DND-41 (cell line): ENCODE data around the gene TRIB2.

ENCODE experiments used
- ATAC-seq: fragments of 200-7000 bp; cut with Tn5 transposase; 3 replicates; pipeline ENCODE4 v1.9.1; 2021; ENCODE audit warnings: low read depth; ENCODE audit not compliant: insufficient read depth
- DNase-seq: peaks from one replicate; pipeline ENCODE4 v3.0.0-alpha.2; 2020
- H2AFZ ChIP-seq: 2 replicates; pipeline ENCODE4 v1.6.0; 2012; ENCODE audit warnings: low read depth, low read length
- H3K27ac ChIP-seq: 2 replicates; pipeline ENCODE4 v1.5.1; 2012; ENCODE audit warnings: low read length, inconsistent platforms
- H3K27me3 ChIP-seq: fragments of 200-600 bp; sonication (generic); 2 replicates; pipeline ENCODE4 v1.6.0; 2012; ENCODE audit warnings: low read length, mild to moderate bottlenecking, inconsistent platforms; ENCODE audit not compliant: insufficient read depth, poor library complexity
- H3K36me3 ChIP-seq: 2 replicates; pipeline ENCODE4 v1.5.1; 2012; ENCODE audit warnings: low read length, inconsistent platforms; ENCODE audit not compliant: insufficient read depth
- H3K4me1 ChIP-seq: 2 replicates; pipeline ENCODE4 v1.5.1; 2012; ENCODE audit warnings: mild to moderate bottlenecking, low read length; ENCODE audit not compliant: insufficient read depth
- H3K4me2 ChIP-seq: 2 replicates; pipeline ENCODE4 v1.6.0; 2012; ENCODE audit warnings: mild to moderate bottlenecking, moderate library complexity, low read length, inconsistent platforms; ENCODE audit not compliant: insufficient read depth
- H3K4me3 ChIP-seq, 2 experiments: fragments of 200-600 bp in 1 of 2; shearing (Covaris generic) in 1 of 2; 2 replicates each; pipeline ENCODE4 v1.5.1; 2012 to 2016; ENCODE audit warnings: inconsistent platforms in 2 of 2, low read length in 2 of 2, mild to moderate bottlenecking in 2 of 2, low read depth in 1 of 2, moderate library complexity in 1 of 2
- H3K79me2 ChIP-seq: 2 replicates; pipeline ENCODE4 v1.6.0; 2012; ENCODE audit warnings: low read length, inconsistent platforms; ENCODE audit not compliant: insufficient read depth
- H3K9ac ChIP-seq: 2 replicates; pipeline ENCODE4 v1.6.0; 2012; ENCODE audit warnings: low read depth, mild to moderate bottlenecking, inconsistent platforms, low read length, moderate library complexity
- H3K9me3 ChIP-seq: 2 replicates; pipeline ENCODE4 v1.5.1; 2012; ENCODE audit warnings: low read length, moderate library complexity, mild to moderate bottlenecking, inconsistent platforms; ENCODE audit not compliant: insufficient read depth, severe bottlenecking
- H4K20me1 ChIP-seq: 2 replicates; pipeline ENCODE4 v1.6.0; 2012; ENCODE audit warnings: low read length; ENCODE audit not compliant: insufficient read depth
- EZH2 ChIP-seq: IDR thresholded peaks from 3 replicates; pipeline ENCODE4 v1.6.1; 2012; ENCODE audit warnings: borderline replicate concordance, low read depth, mild to moderate bottlenecking, moderate library complexity, low read length, inconsistent platforms; ENCODE audit not compliant: severe bottlenecking
- TF ChIP-seq, protein P1 (sequence below): IDR thresholded peaks from 2 replicates; pipeline ENCODE4 v1.5.1; 2012; ENCODE audit warnings: borderline replicate concordance, low read length, moderate library complexity, mild to moderate bottlenecking; ENCODE audit not compliant: poor library complexity, severe bottlenecking; ENCODE audit errors: extremely low read depth

TRIB2 gene

DNA sequence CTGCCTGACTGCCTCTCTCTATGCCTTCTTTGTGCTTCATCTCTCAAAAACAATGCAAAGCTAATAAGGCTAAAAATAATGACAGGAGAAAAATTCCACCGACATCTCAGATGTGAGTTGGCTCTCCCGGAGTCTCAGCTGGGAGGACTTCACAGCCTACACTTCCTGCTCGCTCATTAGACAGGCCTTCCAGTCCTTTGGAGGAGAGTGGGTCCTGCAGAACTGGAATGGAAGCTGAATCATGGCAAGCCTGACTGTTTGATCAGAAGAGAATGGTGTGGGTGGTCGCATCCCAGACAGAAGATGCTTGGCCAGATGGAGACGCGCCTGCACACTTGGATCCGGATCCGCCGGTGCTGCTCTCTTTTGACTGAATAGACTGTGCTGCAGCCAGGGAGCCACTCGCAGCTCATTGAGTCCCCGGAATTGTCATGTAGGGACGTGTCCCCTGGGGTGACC lies 49.7 kb downstream of the TRIB2 start:
- Histone ChIP-seq H3K9me3 (peaks cover 4% of the 10 kb centered on the region), H3K79me2 (no peaks in the 10 kb centered on the region), H4K20me1 (no peaks in the 10 kb centered on the region), H2AFZ (no peak overlapping the region), H3K36me3 (no peaks in the 10 kb centered on the region), H3K27ac (no peak overlapping the region), H3K4me1 (no peaks in the 10 kb centered on the region), H3K9ac (no peak overlapping the region), H3K4me2 (no peak overlapping the region), H3K27me3 (no peaks in the 10 kb centered on the region), H3K4me3 (no peak overlapping the region)
- TF ChIP-seq, protein P1, sequence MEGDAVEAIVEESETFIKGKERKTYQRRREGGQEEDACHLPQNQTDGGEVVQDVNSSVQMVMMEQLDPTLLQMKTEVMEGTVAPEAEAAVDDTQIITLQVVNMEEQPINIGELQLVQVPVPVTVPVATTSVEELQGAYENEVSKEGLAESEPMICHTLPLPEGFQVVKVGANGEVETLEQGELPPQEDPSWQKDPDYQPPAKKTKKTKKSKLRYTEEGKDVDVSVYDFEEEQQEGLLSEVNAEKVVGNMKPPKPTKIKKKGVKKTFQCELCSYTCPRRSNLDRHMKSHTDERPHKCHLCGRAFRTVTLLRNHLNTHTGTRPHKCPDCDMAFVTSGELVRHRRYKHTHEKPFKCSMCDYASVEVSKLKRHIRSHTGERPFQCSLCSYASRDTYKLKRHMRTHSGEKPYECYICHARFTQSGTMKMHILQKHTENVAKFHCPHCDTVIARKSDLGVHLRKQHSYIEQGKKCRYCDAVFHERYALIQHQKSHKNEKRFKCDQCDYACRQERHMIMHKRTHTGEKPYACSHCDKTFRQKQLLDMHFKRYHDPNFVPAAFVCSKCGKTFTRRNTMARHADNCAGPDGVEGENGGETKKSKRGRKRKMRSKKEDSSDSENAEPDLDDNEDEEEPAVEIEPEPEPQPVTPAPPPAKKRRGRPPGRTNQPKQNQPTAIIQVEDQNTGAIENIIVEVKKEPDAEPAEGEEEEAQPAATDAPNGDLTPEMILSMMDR: no peak
- TF ChIP-seq EZH2: no peak
- DNase-seq (no peak), ATAC-seq (no peak)

DNA sequence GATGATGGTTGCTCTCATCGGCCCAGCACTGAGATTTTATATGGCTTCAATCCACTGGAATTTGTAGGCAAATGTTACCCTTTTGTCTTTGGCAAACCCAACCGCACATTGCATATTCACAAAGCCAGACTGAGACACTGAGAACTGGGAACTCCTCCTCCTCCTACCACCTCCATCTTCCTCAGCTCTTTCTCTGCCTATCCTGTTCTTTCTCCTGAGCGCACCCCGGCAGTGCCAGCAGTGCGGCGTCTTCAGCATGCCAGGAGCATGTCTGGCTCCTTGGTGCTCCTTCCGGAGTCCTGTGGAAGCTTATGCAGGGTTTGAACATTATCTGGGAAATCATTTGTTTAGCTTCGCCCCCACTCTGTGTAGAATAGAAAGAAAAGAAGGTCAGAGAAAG lies 50.8 kb downstream of the TRIB2 start:
- no peaks in the 10 kb centered on the region for H3K79me2 ChIP-seq
- H3K9ac ChIP-seq: no peak overlapping the region
- no peak overlapping the region for H3K4me2 ChIP-seq
- peaks cover 4% of the 10 kb centered on the region for H3K9me3 ChIP-seq
- H3K27ac ChIP-seq: no peak overlapping the region
- TF ChIP-seq, protein P1: no peak
- no peak for TF ChIP-seq EZH2
- no peak for DNase-seq
- H4K20me1 ChIP-seq: no peaks in the 10 kb centered on the region
- ATAC-seq: no peak
- H2AFZ ChIP-seq: no peak overlapping the region
- no peaks in the 10 kb centered on the region for H3K4me1 ChIP-seq
- no peaks in the 10 kb centered on the region for H3K36me3 ChIP-seq
- H3K4me3 ChIP-seq: no peak overlapping the region
- no peaks in the 10 kb centered on the region for H3K27me3 ChIP-seq

DNA sequence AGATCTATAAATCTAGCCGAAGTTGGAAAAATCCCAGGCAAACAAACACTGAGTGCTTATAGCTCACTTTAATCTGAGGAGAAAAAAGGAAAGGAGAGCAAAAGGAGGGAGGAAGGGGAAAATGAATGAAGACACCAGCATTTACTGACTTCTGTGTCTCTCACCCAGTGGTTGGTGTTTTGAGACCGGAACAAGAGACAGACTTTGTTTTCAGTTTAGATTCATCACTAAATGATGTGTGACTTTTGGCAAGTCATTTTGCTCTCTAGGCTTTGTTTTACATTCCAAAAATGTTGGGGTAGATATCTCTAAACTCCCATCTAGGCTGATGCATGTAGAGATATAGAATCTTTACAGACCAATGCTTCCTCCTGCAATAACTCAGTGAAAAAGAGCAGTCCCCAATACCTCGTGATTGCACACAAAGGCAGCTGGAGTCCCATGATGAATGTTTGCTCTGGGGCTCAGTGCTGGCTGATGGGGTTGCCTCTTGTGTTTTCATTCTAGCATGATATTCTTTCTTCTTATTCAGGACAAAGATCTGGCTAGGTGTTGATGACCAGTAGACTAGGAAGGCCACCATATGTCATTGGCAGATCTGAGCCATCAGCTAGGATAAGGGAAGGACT lies 51.4 kb downstream of the TRIB2 start:
- Histone ChIP-seq H3K27ac (no peak overlapping the region), H4K20me1 (no peaks in the 10 kb centered on the region), H3K36me3 (no peaks in the 10 kb centered on the region), H3K9ac (no peak overlapping the region), H3K4me2 (no peak overlapping the region), H3K9me3 (peaks cover 4% of the 10 kb centered on the region), H2AFZ (no peak overlapping the region), H3K4me1 (no peaks in the 10 kb centered on the region), H3K4me3 (no peak overlapping the region), H3K79me2 (no peaks in the 10 kb centered on the region), H3K27me3 (no peaks in the 10 kb centered on the region)
- ATAC-seq: no peak
- TF ChIP-seq, protein P1: no peak
- no peak for TF ChIP-seq EZH2
- DNase-seq: no peak
